Cardiac fibroblast (primary cell): ENCODE data around the gene DNASE1L3.

Experiments used
- DNase-seq, 2 donors: peaks; one replicate each; pipeline versions ENCODE4 v3.0.0 to v3.0.0-alpha.2; 2010; ENCODE audit warnings: low read depth in 2 of 2
- H3K4me3 ChIP-seq, 2 donors: replicated peaks in 1 of 2; 1 replicate in 1 of 2; 2 replicates in 1 of 2; pipeline ENCODE4 v1.5.1; 2011; ENCODE audit warnings: low read depth in 2 of 2, low read length in 2 of 2, mild to moderate bottlenecking in 2 of 2, moderate library complexity in 1 of 2
- TF ChIP-seq, protein P1 (sequence below): IDR thresholded peaks from one replicate; pipeline ENCODE4 v1.5.1; 2011; ENCODE audit warnings: low read depth, mild to moderate bottlenecking, low read length, inconsistent platforms

Gene DNASE1L3

GRCh38 chr3:58218904-58219303 lies 8.1 kb upstream of the DNASE1L3 start:
- no peak overlapping the region for H3K4me3 ChIP-seq
- TF ChIP-seq, protein P1, sequence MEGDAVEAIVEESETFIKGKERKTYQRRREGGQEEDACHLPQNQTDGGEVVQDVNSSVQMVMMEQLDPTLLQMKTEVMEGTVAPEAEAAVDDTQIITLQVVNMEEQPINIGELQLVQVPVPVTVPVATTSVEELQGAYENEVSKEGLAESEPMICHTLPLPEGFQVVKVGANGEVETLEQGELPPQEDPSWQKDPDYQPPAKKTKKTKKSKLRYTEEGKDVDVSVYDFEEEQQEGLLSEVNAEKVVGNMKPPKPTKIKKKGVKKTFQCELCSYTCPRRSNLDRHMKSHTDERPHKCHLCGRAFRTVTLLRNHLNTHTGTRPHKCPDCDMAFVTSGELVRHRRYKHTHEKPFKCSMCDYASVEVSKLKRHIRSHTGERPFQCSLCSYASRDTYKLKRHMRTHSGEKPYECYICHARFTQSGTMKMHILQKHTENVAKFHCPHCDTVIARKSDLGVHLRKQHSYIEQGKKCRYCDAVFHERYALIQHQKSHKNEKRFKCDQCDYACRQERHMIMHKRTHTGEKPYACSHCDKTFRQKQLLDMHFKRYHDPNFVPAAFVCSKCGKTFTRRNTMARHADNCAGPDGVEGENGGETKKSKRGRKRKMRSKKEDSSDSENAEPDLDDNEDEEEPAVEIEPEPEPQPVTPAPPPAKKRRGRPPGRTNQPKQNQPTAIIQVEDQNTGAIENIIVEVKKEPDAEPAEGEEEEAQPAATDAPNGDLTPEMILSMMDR: no peak
- no peak for DNase-seq

DNA sequence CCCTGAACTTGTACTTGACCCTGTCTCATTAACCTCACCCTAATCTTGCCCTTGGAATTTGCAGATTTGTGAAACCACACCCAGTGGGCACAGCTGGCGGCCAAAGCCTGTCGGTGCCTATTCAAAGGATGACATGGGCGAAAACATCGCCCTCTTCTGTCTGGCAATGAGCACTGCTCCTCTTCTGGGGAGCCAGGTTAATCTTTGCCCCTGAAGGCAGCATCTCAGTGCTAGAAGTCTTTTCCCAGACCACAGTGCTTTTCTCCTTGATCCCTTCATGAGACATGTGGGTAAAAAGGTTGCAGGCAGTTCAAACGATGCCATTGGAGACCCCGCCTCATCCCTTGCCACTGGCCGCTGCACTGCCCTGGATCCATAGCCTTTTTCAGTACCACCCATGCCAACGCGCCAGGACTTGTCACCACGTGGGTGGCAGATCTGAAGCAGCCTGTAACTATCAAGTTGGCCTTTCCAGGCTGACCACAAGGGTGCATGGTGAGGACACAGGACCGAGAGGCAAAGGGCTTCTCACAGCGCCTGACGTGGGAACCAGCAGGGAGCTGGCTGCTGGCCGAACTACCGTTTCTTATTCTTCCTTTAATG lies 6.5 kb upstream of the DNASE1L3 start:
- peak; percentile 72 to 73 for DNase-seq
- TF ChIP-seq, protein P1: peak; percentile 92
- H3K4me3 ChIP-seq: no peak overlapping the region

GRCh38 chr3:58216496-58217195 lies 5.9 kb upstream of the DNASE1L3 start:
- no peak for DNase-seq
- no peak overlapping the region for H3K4me3 ChIP-seq
- TF ChIP-seq, protein P1: no peak

- TF ChIP-seq, protein P1: no peak
- no peak overlapping the region for H3K4me3 ChIP-seq
- no peak for DNase-seq
Measured at GRCh38 chr3:58215317-58216025, 4.7 kb upstream of the DNASE1L3 start.

- peak in 1 of 2 donors; percentile 70 for DNase-seq
- TF ChIP-seq, protein P1: no peak
- no peak overlapping the region for H3K4me3 ChIP-seq
Measured at GRCh38 chr3:58214484-58215316, 3.9 kb upstream of the DNASE1L3 start.

DNA sequence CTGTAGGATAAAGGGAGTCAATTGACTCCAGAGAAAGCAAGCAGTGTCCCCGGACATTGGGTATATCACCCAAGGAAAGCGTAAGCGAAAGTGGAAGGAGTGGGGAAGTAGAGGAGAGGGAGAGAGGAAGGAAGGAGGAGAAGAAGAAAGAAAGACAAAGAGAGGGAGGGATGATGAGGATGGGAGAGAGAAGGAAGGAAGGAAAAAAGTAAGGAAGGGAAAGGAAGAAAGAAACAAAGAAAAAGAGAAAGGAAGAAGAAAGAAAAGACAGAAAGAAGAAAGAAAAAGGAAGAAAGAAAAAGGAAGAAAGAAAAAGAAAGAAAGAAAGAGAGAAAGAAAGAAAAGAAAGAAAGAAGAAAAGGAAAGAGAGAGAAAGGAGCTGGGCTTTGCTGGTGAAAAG lies 839 bp downstream of the DNASE1L3 start:
- DNase-seq: no peak
- TF ChIP-seq, protein P1: no peak
- no peak overlapping the region for H3K4me3 ChIP-seq
